DOHH2 (cell line): ENCODE results near the gene TBCK.

ENCODE experiments used
- H3F3A ChIP-seq: fragments of 200-600 bp; sonication (generic), shearing (Covaris generic); 2 replicates; pipeline ENCODE4 v1.6.0; 2016; ENCODE audit warnings: antibody characterized with exemption, mild to moderate bottlenecking; ENCODE audit not compliant: control insufficient read depth, insufficient read depth
- H3K27ac ChIP-seq: fragments of 200-600 bp; sonication (generic); 2 replicates; pipeline ENCODE4 v1.5.1; 2014; ENCODE audit warnings: low read depth, mild to moderate bottlenecking, low read length, moderate library complexity
- H3K27me3 ChIP-seq: fragments of 200-600 bp; sonication (generic); 2 replicates; pipeline ENCODE4 v1.6.1; 2014; ENCODE audit warnings: mild to moderate bottlenecking, low read length, mixed read lengths; ENCODE audit not compliant: control insufficient read depth
- H3K36me3 ChIP-seq: fragments of 200-600 bp; sonication (generic); 2 replicates; pipeline ENCODE4 v1.6.1; 2014; ENCODE audit warnings: mild to moderate bottlenecking, low read length, moderate library complexity, mixed read lengths; ENCODE audit not compliant: control insufficient read depth
- H3K4me1 ChIP-seq: fragments of 200-600 bp; sonication (generic); 2 replicates; pipeline ENCODE4 v1.6.1; 2014; ENCODE audit warnings: mild to moderate bottlenecking, low read length, mixed read lengths; ENCODE audit not compliant: control insufficient read depth
- H3K4me2 ChIP-seq: fragments of 200-600 bp; sonication (generic); 2 replicates; pipeline ENCODE4 v1.6.0; 2014; ENCODE audit warnings: mild to moderate bottlenecking, low read length, moderate library complexity
- H3K4me3 ChIP-seq: fragments of 200-600 bp; sonication (generic); 2 replicates; pipeline ENCODE4 v1.5.1; 2014; ENCODE audit warnings: mild to moderate bottlenecking, low read length, mixed read lengths
- H3K79me2 ChIP-seq: fragments of 200-600 bp; sonication (generic); 2 replicates; pipeline ENCODE4 v1.6.1; 2014; ENCODE audit warnings: mild to moderate bottlenecking, low read length, mixed read lengths; ENCODE audit not compliant: control insufficient read depth
- H3K9me2 ChIP-seq: fragments of 200-600 bp; sonication (generic); replicated peaks from 2 replicates; pipeline ENCODE4 v1.6.1; 2014; ENCODE audit warnings: mild to moderate bottlenecking, low read length, mixed read lengths; ENCODE audit not compliant: control insufficient read depth
- H3K9me3 ChIP-seq: fragments of 200-600 bp; sonication (generic); 2 replicates; pipeline ENCODE4 v1.6.1; 2014; ENCODE audit warnings: antibody characterized with exemption, low read length, mixed read lengths; ENCODE audit not compliant: control insufficient read depth, insufficient read depth
- H4K20me1 ChIP-seq: fragments of 200-600 bp; sonication (generic); 2 replicates; pipeline ENCODE4 v1.6.0; 2014; ENCODE audit warnings: low read depth, mild to moderate bottlenecking, antibody characterized with exemption, low read length, moderate library complexity; ENCODE audit not compliant: control insufficient read depth, insufficient read depth
- EZH2phosphoT487 ChIP-seq: fragments of 200-600 bp; sonication (generic); IDR thresholded peaks from 2 replicates; pipeline ENCODE4 v1.6.1; 2017; ENCODE audit warnings: borderline replicate concordance, mild to moderate bottlenecking, antibody characterized with exemption, low read length, moderate library complexity, mixed read lengths
- TF ChIP-seq, protein P1 (sequence below): fragments of 200-600 bp; sonication (generic); IDR thresholded peaks from one replicate; pipeline ENCODE4 v1.5.1; 2014; ENCODE audit warnings: antibody characterized with exemption, mild to moderate bottlenecking, low read depth, low read length; ENCODE audit not compliant: poor library complexity, severe bottlenecking

TBCK gene

GRCh38 chr4:106362086-106362825, 46.2 kb upstream of the TBCK start:
- no peaks in the 10 kb centered on the region for H3K9me2 ChIP-seq
- H3K27me3 ChIP-seq: no peaks in the 10 kb centered on the region; the same call in 1 of the 2 replicates
- no peak overlapping the region for H3K27ac ChIP-seq
- H3K4me3 ChIP-seq: no peak overlapping the region
- H3F3A ChIP-seq: no peaks in the 10 kb centered on the region
- no peaks in the 10 kb centered on the region for H3K79me2 ChIP-seq
- no peak for TF ChIP-seq EZH2phosphoT487
- TF ChIP-seq, protein P1, sequence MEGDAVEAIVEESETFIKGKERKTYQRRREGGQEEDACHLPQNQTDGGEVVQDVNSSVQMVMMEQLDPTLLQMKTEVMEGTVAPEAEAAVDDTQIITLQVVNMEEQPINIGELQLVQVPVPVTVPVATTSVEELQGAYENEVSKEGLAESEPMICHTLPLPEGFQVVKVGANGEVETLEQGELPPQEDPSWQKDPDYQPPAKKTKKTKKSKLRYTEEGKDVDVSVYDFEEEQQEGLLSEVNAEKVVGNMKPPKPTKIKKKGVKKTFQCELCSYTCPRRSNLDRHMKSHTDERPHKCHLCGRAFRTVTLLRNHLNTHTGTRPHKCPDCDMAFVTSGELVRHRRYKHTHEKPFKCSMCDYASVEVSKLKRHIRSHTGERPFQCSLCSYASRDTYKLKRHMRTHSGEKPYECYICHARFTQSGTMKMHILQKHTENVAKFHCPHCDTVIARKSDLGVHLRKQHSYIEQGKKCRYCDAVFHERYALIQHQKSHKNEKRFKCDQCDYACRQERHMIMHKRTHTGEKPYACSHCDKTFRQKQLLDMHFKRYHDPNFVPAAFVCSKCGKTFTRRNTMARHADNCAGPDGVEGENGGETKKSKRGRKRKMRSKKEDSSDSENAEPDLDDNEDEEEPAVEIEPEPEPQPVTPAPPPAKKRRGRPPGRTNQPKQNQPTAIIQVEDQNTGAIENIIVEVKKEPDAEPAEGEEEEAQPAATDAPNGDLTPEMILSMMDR: no peak
- H3K36me3 ChIP-seq: no peaks in the 10 kb centered on the region
- H3K4me2 ChIP-seq: no peak overlapping the region
- no peaks in the 10 kb centered on the region for H3K4me1 ChIP-seq
- no peaks in the 10 kb centered on the region for H3K9me3 ChIP-seq
- H4K20me1 ChIP-seq: no peaks in the 10 kb centered on the region

DNA sequence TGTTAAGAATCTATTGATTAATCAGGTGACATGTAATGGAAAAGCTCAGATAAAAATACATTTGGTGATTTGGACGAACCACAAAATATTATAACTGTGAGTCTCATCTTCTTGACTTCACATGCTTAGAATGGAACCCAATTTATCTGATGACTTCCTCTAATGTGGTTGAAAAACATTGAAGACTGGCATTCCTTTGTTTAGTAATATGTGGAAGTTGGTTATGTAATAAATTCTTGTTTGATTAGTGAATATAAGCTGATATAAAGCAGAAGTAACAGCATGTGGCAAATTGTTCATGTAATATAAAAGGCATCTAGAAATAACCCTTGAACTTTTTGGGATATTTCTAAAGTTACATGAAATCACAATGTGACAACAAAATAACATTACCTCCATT, 42.9 kb upstream of the TBCK start:
- no peak overlapping the region for H3K4me2 ChIP-seq
- no peaks in the 10 kb centered on the region for H3K9me3 ChIP-seq
- no peaks in the 10 kb centered on the region for H3K36me3 ChIP-seq
- no peak overlapping the region for H3K27ac ChIP-seq
- no peaks in the 10 kb centered on the region for H3K4me1 ChIP-seq
- H3F3A ChIP-seq: no peaks in the 10 kb centered on the region
- H3K9me2 ChIP-seq: no peaks in the 10 kb centered on the region
- no peak overlapping the region for H3K4me3 ChIP-seq
- H3K79me2 ChIP-seq: no peaks in the 10 kb centered on the region
- H4K20me1 ChIP-seq: no peaks in the 10 kb centered on the region
- no peaks in the 10 kb centered on the region; the same call in 1 of the 2 replicates for H3K27me3 ChIP-seq
- no peak for TF ChIP-seq EZH2phosphoT487
- TF ChIP-seq, protein P1: no peak

DNA sequence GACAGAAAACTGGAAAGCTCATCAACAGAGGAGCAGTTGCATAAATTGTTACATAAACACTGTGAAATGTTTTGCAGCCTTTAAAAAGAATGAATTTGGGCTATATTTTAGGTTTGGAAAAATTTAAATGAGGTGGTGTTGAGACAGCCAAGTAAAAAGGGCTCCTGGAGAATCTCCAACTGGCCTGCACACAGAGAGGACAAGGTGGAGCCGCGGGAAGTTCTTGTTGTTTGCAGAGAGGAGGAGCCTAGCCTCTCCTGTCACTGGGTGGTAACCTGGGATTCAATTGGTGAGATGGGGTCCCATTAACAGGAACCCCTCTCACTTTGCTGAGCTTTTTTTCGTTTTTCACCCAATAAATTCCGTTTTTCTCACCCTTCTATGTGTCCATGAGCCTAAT, 39.2 kb upstream of the TBCK start:
- TF ChIP-seq, protein P1: no peak
- no peak for TF ChIP-seq EZH2phosphoT487
- H3K27ac ChIP-seq: no peak overlapping the region
- H3K4me3 ChIP-seq: no peak overlapping the region

More for the DNA sequence above, 39.2 kb upstream of the TBCK start:
- H3K9me3 ChIP-seq: no peaks in the 10 kb centered on the region
- H3K9me2 ChIP-seq: no peaks in the 10 kb centered on the region
- H3K36me3 ChIP-seq: no peaks in the 10 kb centered on the region
- no peaks in the 10 kb centered on the region for H3K79me2 ChIP-seq
- H3F3A ChIP-seq: no peaks in the 10 kb centered on the region; the same call in 1 of the 2 replicates
- H3K27me3 ChIP-seq: no peaks in the 10 kb centered on the region
- no peak overlapping the region for H3K4me2 ChIP-seq
- H3K4me1 ChIP-seq: no peaks in the 10 kb centered on the region
- no peaks in the 10 kb centered on the region for H4K20me1 ChIP-seq
